CD1c-positive myeloid dendritic cell (primary cell): ENCODE measurements around the gene PUSL1.

Source experiments
- DNase-seq: peaks from one replicate; pipeline ENCODE4 v3.0.0-alpha.2; 2016; ENCODE audit errors: extremely low spot score

Gene PUSL1

GRCh38 chr1:1338278-1338677 is 29.9 kb downstream of the PUSL1 start:
- no peak for DNase-seq

GRCh38 chr1:1340185-1340584 is 31.8 kb downstream of the PUSL1 start:
- DNase-seq = no peak

DNA sequence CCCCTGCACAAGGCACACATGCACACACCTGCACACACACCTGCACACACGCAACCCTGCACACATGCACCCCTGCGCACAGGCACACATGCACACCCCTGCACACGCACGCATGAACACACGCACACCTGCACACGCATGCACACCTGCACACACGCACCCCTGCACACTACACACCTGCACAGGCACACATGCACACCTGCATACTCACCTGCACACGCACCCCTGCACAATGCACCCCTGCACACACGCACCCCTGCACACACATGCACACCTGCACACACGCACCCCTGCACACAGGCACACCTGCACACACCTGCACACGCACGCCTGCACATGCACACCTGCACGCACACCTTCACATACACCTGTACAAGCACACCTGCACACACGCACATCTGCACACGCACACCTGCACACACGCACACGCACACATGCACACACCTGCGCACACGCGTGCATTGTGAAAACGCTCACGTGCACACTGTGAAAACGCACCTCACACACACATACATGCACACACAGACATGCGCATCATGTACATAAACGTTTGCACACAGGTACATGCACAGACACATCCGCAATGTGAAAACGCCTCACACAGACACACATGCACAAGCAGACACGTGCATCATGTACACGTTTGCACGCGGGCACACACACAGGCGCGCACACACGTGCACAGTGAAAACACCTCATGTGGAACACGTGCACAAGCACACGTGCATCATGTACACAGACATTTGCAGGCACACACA is 32.6 kb downstream of the PUSL1 start:
- DNase-seq = no peak

DNA sequence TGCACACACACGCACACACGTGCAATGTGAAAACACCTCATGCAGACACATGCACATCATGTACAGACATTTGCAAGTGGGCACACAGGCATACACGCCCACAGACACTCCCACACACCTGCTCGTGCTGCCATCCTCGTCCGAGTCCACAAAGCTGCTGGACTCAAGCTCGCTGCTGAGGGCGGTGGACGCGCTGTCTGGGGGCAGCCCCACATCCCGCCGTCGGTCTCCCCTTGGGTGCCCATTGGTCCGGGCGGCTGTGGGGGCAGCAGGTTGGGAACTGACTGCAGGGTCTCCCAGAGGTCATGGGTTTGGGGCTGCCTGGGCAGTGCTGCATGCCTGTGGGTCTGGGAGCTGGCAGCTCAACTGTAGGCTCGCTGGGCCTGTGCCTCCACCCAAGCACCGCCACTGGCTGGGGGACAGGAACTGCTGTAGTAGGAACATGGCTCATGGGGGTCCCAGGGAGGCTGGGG is 33.2 kb downstream of the PUSL1 start:
- no peak for DNase-seq

DNA sequence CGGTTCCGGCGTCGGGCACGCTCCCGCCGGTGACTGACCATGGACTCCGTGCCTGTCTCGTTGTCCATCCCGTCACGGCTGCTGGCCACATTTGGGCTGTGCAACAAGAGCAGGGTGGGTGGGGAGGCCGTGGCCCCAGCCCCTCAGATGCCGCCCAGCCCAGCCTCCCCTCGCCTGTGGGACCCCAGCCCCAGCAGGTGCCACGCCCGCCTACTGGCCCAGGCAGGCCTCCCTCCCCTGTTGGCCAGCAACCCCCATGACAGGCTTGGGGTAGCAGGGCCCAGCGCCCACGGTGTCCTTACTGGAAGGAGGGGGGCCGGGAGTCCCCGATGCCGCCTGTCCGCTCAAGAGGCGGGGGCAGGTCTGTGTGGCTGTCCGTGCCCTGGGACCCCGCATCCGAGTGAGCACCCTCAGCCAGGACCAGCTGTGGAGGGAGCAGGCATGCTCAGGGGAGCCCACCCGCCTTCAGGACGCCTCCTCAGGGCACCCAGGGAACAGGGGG is 33.7 kb downstream of the PUSL1 start:
- no peak for DNase-seq

DNA sequence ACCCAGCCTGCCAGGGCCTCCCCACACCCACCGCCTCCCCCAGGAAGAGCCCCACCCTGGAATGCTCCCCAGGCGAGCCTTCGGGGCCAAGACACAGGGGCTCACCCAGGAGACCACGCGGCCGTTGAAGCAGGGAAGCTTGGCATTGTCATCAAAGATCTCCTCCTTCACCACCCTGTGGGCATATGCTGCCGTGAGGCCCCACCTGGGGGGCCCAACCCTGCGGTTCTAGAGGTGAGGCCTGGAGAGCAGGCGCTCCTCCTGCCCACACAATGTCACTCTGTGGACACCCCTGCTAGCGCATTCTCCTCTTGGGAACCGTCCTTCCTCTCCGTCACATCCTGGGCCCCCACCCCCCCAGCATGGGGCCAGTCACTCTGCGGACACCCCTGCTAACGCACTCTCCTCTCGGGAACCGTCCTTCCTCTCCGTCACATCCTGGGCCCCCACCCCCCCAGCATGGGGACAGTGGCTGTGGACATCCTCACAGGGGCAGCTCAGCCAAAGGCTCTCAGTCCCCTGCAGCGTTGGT is 34.3 kb downstream of the PUSL1 start:
- DNase-seq = no peak

- no peak for DNase-seq
Observed at GRCh38 chr1:1343811-1344421, 35.5 kb downstream of the PUSL1 start.

- no peak for DNase-seq
Observed at GRCh38 chr1:1344655-1345361, 36.4 kb downstream of the PUSL1 start.

DNA sequence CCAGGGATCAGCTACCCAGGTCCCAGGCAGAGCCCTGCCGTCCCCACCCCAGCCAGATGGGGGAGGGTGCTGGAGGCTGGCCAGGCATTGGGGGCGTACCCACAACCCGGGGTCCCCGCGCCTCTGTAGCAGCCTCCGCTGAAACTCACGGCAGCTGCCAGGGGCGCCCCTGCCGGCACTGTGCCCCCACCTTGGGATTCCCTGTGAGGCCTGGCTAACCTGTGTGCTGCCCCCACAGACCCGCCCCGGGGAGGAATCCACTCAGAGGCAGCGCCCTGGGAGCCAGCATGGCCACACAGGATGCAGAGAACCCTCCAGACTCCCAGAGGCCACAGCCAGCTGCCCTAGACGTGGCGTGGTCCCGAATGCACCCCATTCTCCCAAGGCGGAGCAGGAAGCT is 37.0 kb downstream of the PUSL1 start:
- no peak for DNase-seq

DNA sequence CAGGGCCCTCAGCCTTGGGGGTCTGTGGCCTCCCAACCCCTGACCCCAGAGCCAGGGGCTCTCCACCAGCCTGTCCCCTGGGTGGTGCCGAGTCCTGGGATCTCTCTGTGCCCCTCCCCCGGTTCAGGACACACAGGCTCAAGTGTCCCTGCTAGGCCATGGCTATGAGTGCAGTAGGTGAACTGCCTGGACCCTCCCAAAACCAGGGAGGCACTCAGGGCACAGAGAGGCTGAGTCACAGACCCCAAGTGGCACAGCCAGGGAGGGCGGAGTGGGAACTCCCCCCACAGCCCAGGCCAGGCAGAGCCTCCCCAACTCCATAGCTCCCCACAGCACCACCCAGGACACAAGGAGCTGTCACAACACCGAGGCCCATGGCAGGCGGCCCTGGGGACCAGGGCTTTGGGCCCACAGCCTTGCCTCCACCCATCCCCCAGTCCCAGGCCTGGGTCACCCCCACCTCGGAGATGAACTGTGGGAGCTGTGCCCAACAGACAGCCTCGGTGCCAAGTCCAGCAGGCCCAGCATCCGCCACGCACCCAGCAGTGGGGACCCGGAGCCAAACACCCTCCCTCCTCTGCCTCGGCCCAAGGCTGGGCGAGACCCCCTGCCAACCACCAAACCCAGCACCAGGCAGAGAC is 37.6 kb downstream of the PUSL1 start:
- DNase-seq = no peak

DNA sequence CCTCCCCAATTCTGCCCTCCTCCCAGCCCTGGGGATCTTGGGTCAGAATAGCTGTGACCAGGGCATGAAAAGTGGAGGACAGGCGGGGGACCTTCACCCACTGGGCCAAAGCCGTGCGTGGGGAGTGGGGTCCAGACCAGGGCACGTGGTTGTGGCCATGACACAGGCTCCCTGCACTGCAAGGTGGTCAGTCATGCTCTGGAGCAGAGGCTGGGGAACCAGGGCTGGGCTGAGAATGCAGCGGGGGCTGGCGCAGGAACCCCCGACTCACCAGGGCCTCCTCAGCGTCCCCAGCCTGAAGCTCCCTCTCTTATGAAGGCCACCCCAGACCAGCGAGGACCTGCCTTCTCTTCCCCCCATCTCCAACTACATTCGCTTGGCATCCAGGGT is 38.1 kb downstream of the PUSL1 start:
- no peak for DNase-seq

- DNase-seq = no peak
Observed at GRCh38 chr1:1347026-1347595, 38.7 kb downstream of the PUSL1 start.

DNA sequence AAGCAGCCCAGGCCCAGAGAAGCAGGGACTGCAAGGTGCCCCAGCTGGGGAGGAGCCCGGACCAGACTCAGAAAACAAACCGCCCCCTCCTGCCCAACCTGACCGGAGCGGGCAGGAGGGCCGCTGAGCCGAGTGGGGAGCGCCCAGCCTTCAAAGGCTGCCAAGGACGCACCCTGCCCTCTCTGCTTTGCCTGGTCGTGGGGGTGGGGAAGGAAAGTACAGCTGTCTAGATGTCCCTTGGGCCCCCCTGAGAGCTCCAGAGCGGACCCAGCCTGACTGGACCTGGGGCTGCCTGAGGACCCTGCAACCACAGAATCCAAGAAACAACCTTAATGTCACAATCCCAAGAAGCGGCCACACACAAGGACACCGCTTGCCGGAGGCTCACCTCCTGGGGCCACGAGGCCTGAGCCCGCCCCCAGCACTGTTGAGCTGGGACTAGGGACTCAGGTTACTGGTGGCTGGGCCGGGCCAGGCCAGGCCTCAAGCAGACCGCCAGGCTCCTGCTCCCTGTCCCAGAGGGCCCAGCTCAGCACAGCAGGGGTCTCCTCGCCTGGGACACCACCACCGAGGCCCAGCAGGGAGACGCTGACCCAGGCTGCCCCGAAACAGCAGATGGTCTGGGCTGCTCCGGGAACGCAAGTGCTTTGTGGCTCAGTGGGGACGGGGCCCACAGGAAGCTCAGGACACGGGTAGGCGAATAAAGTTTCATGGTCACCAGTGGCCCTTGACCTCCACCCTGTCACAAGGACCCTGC is 39.4 kb downstream of the PUSL1 start:
- DNase-seq = no peak

- no peak for DNase-seq
Observed at GRCh38 chr1:1348420-1349255, 40.2 kb downstream of the PUSL1 start.

DNA sequence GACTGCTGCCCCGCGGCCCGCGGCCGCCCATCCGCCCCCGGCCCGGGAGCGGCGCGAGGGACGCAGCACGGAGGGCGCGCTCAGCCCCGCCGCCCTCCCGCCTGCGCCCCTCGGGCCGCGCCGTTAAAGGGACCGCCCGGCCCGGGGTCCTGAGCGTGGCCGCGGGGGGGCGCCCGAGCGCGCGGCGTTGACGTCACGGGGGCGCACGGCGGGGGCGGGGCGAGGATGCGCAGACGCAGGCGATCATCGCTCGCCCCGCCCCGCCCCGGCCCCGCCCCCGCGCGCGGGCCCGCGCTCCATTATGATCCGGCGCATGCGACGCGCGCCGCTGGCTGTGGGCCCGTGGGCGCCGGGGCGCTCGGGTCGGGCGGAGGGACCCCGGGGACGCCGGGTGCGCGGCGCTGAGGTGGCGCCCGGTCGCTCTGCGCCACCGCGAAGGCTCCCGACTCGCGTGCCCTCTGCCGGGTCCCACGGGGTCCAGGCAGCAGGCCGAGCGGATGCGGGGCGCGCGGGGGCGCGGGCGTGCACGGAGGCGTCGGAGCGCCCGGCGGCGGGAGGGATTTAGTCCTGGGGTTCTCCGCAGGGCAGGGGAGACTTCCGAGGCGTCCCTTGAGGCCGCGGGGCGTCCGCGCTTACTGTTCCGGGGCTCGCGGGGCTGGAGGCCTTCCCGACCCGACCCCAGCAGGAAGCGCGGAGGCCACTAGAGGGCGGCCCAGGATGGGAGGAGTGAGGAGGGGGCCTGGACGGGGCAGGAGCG is 41.0 kb downstream of the PUSL1 start, which contains the start of gene DVL1:
Gene DVL1 (minus strand): TSS at position 163 of the 757 bp plus-strand sequence. CDS start 353 bp downstream, outside the sequence.
- DNase-seq = peak; percentile 86

- DNase-seq = no peak
Observed at GRCh38 chr1:1351511-1352427, 43.4 kb downstream of the PUSL1 start.

GRCh38 chr1:1352786-1353388 is 44.5 kb downstream of the PUSL1 start:
- no peak for DNase-seq
